ENCODE data around the gene KHDC1. TPM values are rescaled to one million over a fixed set of nuclear protein-coding genes. Genes with fewer than 3 reads are reported as not detected.
"Not testable (repeated sequence)": the region's sequence is repeated elsewhere in the genome, so short reads cannot be mapped to it uniquely, and the experiment has no call there.

KHDC1 gene
- polyA plus RNA-seq, 4 donors: 1.7 to 2.5 TPM; not detected in 2

- peak in 1 of 2 donors; percentile 56 for DNase-seq
- Histone ChIP-seq H3K9me3 (ENCODE audit: control insufficient read depth in 2 of 2, insufficient read depth in 1 of 2, low read depth in 1 of 2, low read length in 1 of 2) (peaks cover 0 to 7% of the 10 kb centered on the region in 2 donors), H3K27ac (ENCODE audit: low read depth in 1 of 3, low read length in 2 of 3) (no peak overlapping the region), H3K4me1 (ENCODE audit: control insufficient read depth in 3 of 3, insufficient read depth in 2 of 3, low read depth in 1 of 3, low read length in 2 of 3) (no peaks in the 10 kb centered on the region), H3K27me3 (ENCODE audit: control insufficient read depth in 3 of 3, insufficient read depth in 3 of 3, low read length in 3 of 3) (no peaks in the 10 kb centered on the region), H3K4me3 (ENCODE audit: low read depth in 1 of 3, low read length in 3 of 3) (peak overlapping the region in 1 of 3 donors; percentile 51), H3K36me3 (ENCODE audit: control insufficient read depth in 3 of 3, insufficient read depth in 2 of 3, low read depth in 1 of 3, low read length in 3 of 3) (no peaks in the 10 kb centered on the region)
- FAIRE-seq: no peak
- 46 to 68% (median 58%) methylated on average over 46 to 50 of the region's 50 CpGs for WGBS, 3 donors
Observed at GRCh38 chr6:73299151-73299971, 36.4 kb upstream of the KHDC1 start.

- FAIRE-seq (no peak), DNase-seq (no peak)
- peaks cover 0 to 7% of the 10 kb centered on the region in 2 donors for H3K9me3 ChIP-seq (ENCODE audit: control insufficient read depth in 2 of 2, insufficient read depth in 1 of 2, low read depth in 1 of 2, low read length in 1 of 2)
- no peaks in the 10 kb centered on the region for H3K36me3 ChIP-seq (ENCODE audit: control insufficient read depth in 3 of 3, insufficient read depth in 2 of 3, low read depth in 1 of 3, low read length in 3 of 3)
- H3K4me3 ChIP-seq (ENCODE audit: low read depth in 1 of 3, low read length in 3 of 3): no peak overlapping the region
- H3K27me3 ChIP-seq (ENCODE audit: control insufficient read depth in 3 of 3, insufficient read depth in 3 of 3, low read length in 3 of 3): no peaks in the 10 kb centered on the region
- H3K4me1 ChIP-seq (ENCODE audit: control insufficient read depth in 3 of 3, insufficient read depth in 2 of 3, low read depth in 1 of 3, low read length in 2 of 3): no peaks in the 10 kb centered on the region
- H3K27ac ChIP-seq (ENCODE audit: low read depth in 1 of 3, low read length in 2 of 3): no peak overlapping the region
- 90 to 99% (median 95%) methylated on average over 3 of the region's 3 CpGs for WGBS, 3 donors
Observed at GRCh38 chr6:73293331-73293730, 30.3 kb upstream of the KHDC1 start.

GRCh38 chr6:73290435-73290834, 27.4 kb upstream of the KHDC1 start:
- Histone ChIP-seq H3K36me3 (ENCODE audit: control insufficient read depth in 3 of 3, insufficient read depth in 2 of 3, low read depth in 1 of 3, low read length in 3 of 3) (no peaks in the 10 kb centered on the region), H3K4me1 (ENCODE audit: control insufficient read depth in 3 of 3, insufficient read depth in 2 of 3, low read depth in 1 of 3, low read length in 2 of 3) (no peaks in the 10 kb centered on the region), H3K27ac (ENCODE audit: low read depth in 1 of 3, low read length in 2 of 3) (no peak overlapping the region), H3K27me3 (ENCODE audit: control insufficient read depth in 3 of 3, insufficient read depth in 3 of 3, low read length in 3 of 3) (no peaks in the 10 kb centered on the region), H3K9me3 (ENCODE audit: control insufficient read depth in 2 of 2, insufficient read depth in 1 of 2, low read depth in 1 of 2, low read length in 1 of 2) (peaks cover 0 to 7% of the 10 kb centered on the region in 2 donors), H3K4me3 (ENCODE audit: low read depth in 1 of 3, low read length in 3 of 3) (no peak overlapping the region)
- no peak for DNase-seq
- no peak for FAIRE-seq

GRCh38 chr6:73286752-73287151, 23.8 kb upstream of the KHDC1 start:
- Histone ChIP-seq H3K9me3 (ENCODE audit: control insufficient read depth in 2 of 2, insufficient read depth in 1 of 2, low read depth in 1 of 2, low read length in 1 of 2) (no peaks in the 10 kb centered on the region), H3K4me1 (ENCODE audit: control insufficient read depth in 3 of 3, insufficient read depth in 2 of 3, low read depth in 1 of 3, low read length in 2 of 3) (no peaks in the 10 kb centered on the region), H3K36me3 (ENCODE audit: control insufficient read depth in 3 of 3, insufficient read depth in 2 of 3, low read depth in 1 of 3, low read length in 3 of 3) (no peaks in the 10 kb centered on the region), H3K27ac (ENCODE audit: low read depth in 1 of 3, low read length in 2 of 3) (no peak overlapping the region), H3K27me3 (ENCODE audit: control insufficient read depth in 3 of 3, insufficient read depth in 3 of 3, low read length in 3 of 3) (no peaks in the 10 kb centered on the region), H3K4me3 (ENCODE audit: low read depth in 1 of 3, low read length in 3 of 3) (no peak overlapping the region)
- FAIRE-seq (no peak), DNase-seq (no peak)
- WGBS, 3 donors: 91 to 94% (median 92%) methylated on average over 6 of the region's 6 CpGs

GRCh38 chr6:73285674-73286283, 22.8 kb upstream of the KHDC1 start:
- Histone ChIP-seq H3K9me3 (ENCODE audit: control insufficient read depth in 2 of 2, insufficient read depth in 1 of 2, low read depth in 1 of 2, low read length in 1 of 2) (no peaks in the 10 kb centered on the region), H3K27me3 (ENCODE audit: control insufficient read depth in 3 of 3, insufficient read depth in 3 of 3, low read length in 3 of 3) (no peaks in the 10 kb centered on the region), H3K36me3 (ENCODE audit: control insufficient read depth in 3 of 3, insufficient read depth in 2 of 3, low read depth in 1 of 3, low read length in 3 of 3) (no peaks in the 10 kb centered on the region), H3K4me3 (ENCODE audit: low read depth in 1 of 3, low read length in 3 of 3) (no peak overlapping the region), H3K4me1 (ENCODE audit: control insufficient read depth in 3 of 3, insufficient read depth in 2 of 3, low read depth in 1 of 3, low read length in 2 of 3) (no peaks in the 10 kb centered on the region), H3K27ac (ENCODE audit: low read depth in 1 of 3, low read length in 2 of 3) (no peak overlapping the region)
- DNase-seq (peak; percentile 14 to 46), FAIRE-seq (no peak)
- WGBS, 3 donors: 66 to 73% (median 68%) methylated on average over 3 of the region's 3 CpGs

- 76 to 79% (median 79%) methylated on average over 5 of the region's 5 CpGs for WGBS, 3 donors
- H3K27ac ChIP-seq (ENCODE audit: low read depth in 1 of 3, low read length in 2 of 3): no peak overlapping the region
- no peaks in the 10 kb centered on the region for H3K4me1 ChIP-seq (ENCODE audit: control insufficient read depth in 3 of 3, insufficient read depth in 2 of 3, low read depth in 1 of 3, low read length in 2 of 3)
- H3K9me3 ChIP-seq (ENCODE audit: control insufficient read depth in 2 of 2, insufficient read depth in 1 of 2, low read depth in 1 of 2, low read length in 1 of 2): no peaks in the 10 kb centered on the region
- no peak overlapping the region for H3K4me3 ChIP-seq (ENCODE audit: low read depth in 1 of 3, low read length in 3 of 3)
- no peaks in the 10 kb centered on the region for H3K27me3 ChIP-seq (ENCODE audit: control insufficient read depth in 3 of 3, insufficient read depth in 3 of 3, low read length in 3 of 3)
- peaks cover 0 to 2% (median 0%) of the 10 kb centered on the region in 3 donors for H3K36me3 ChIP-seq (ENCODE audit: control insufficient read depth in 3 of 3, insufficient read depth in 2 of 3, low read depth in 1 of 3, low read length in 3 of 3)
- DNase-seq (no peak), FAIRE-seq (no peak)
Observed at GRCh38 chr6:73282871-73283270, 19.9 kb upstream of the KHDC1 start.

GRCh38 chr6:73281684-73282083, 18.7 kb upstream of the KHDC1 start:
- not testable (repeated sequence) for H3K4me3 ChIP-seq (ENCODE audit: low read depth in 1 of 3, low read length in 3 of 3); H3K4me1 ChIP-seq (ENCODE audit: control insufficient read depth in 3 of 3, insufficient read depth in 2 of 3, low read depth in 1 of 3, low read length in 2 of 3); FAIRE-seq; H3K9me3 ChIP-seq (ENCODE audit: control insufficient read depth in 2 of 2, insufficient read depth in 1 of 2, low read depth in 1 of 2, low read length in 1 of 2); H3K27ac ChIP-seq (ENCODE audit: low read depth in 1 of 3, low read length in 2 of 3); H3K36me3 ChIP-seq (ENCODE audit: control insufficient read depth in 3 of 3, insufficient read depth in 2 of 3, low read depth in 1 of 3, low read length in 3 of 3); H3K27me3 ChIP-seq (ENCODE audit: control insufficient read depth in 3 of 3, insufficient read depth in 3 of 3, low read length in 3 of 3); DNase-seq
- 94 to 98% (median 96%) methylated on average over 4 of the region's 4 CpGs for WGBS, 3 donors

- H3K27ac ChIP-seq (ENCODE audit: low read depth in 1 of 3, low read length in 2 of 3); H3K4me3 ChIP-seq (ENCODE audit: low read depth in 1 of 3, low read length in 3 of 3); H3K27me3 ChIP-seq (ENCODE audit: control insufficient read depth in 3 of 3, insufficient read depth in 3 of 3, low read length in 3 of 3); H3K4me1 ChIP-seq (ENCODE audit: control insufficient read depth in 3 of 3, insufficient read depth in 2 of 3, low read depth in 1 of 3, low read length in 2 of 3); H3K9me3 ChIP-seq (ENCODE audit: control insufficient read depth in 2 of 2, insufficient read depth in 1 of 2, low read depth in 1 of 2, low read length in 1 of 2); DNase-seq; FAIRE-seq: not testable (repeated sequence)
- peaks cover 0 to 14% (median 0%) of the 10 kb centered on the region in 3 donors for H3K36me3 ChIP-seq (ENCODE audit: control insufficient read depth in 3 of 3, insufficient read depth in 2 of 3, low read depth in 1 of 3, low read length in 3 of 3)
- WGBS, 3 donors: 95 to 96% (median 96%) methylated on average over 11 to 13 of the region's 13 CpGs
Observed at GRCh38 chr6:73269296-73269695, 6.3 kb upstream of the KHDC1 start.
